VCaP (cell line): Measurements from ENCODE around the gene MUSTN1.

Source experiments
- H3K27ac ChIP-seq: fragments of 450-650 bp; 2 replicates; pipeline ENCODE4 v1.5.1; 2017
- TF ChIP-seq, protein P1 (sequence below): fragments of 450-650 bp; conservative IDR thresholded peaks from 2 replicates; pipeline ENCODE4 v1.5.1; 2017; ENCODE audit warnings: mild to moderate bottlenecking, moderate library complexity

The MUSTN1 gene

DNA sequence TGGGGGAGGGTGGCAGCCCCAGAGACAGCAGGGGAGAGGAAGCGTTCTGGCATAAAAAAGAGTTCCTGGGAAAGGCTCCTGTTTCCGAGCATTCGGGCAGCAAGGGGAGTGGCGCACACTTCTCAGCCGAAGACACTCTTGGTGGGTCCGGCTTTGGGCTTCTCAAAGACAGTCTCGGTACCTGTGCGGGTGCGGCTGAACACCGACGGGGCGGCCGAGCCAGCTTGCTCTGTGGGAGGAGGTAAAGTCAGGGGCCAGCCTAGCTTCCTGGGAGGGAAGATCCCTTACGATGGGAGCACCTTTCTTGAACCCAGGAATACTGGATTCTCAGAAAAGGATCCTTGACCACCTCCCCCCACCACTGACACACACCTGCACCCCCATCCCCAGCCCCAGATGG is 1.6 kb downstream of the MUSTN1 start:
- no peak overlapping the region for H3K27ac ChIP-seq
- TF ChIP-seq, protein P1, sequence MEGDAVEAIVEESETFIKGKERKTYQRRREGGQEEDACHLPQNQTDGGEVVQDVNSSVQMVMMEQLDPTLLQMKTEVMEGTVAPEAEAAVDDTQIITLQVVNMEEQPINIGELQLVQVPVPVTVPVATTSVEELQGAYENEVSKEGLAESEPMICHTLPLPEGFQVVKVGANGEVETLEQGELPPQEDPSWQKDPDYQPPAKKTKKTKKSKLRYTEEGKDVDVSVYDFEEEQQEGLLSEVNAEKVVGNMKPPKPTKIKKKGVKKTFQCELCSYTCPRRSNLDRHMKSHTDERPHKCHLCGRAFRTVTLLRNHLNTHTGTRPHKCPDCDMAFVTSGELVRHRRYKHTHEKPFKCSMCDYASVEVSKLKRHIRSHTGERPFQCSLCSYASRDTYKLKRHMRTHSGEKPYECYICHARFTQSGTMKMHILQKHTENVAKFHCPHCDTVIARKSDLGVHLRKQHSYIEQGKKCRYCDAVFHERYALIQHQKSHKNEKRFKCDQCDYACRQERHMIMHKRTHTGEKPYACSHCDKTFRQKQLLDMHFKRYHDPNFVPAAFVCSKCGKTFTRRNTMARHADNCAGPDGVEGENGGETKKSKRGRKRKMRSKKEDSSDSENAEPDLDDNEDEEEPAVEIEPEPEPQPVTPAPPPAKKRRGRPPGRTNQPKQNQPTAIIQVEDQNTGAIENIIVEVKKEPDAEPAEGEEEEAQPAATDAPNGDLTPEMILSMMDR: no peak

DNA sequence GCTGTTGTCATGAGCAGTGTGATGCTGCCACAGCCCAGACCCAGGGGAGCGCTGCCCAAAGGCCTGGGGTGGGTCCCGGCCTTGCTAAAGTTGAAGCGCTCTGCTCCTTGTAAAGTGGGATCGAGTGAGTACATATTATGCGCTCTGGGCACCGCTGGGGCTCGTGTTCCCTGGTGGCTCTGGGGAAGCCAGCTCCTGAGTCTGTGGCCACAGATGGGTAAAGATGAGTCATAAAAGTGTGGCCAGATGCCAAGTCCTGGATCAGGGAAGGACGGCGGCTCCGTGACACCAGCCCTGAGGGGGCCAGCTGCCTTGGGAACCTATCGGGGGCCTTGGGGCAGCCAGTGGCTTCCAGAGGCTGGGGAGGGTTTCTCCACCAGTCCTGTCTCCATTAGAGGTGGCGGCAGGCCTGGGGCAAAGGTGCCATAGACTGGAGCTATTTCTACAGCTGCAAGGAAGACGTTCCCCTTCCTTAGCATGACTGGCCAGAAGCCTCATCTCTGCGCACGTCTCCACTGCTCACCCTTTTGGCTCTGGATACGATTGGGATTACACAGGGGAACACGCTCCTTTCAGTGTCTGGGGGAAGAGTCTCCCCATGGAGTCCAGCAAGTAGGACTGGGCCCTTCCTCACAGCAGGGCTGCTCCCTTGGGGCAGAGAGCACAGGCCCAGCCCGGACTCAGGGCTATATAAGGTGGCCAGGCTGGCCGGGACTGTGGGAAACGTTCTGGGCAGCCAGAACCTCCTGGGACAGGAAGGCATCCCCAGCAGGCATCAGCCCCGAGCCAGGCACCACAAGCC is 3.1 kb downstream of the MUSTN1 start:
- H3K27ac ChIP-seq: no peak overlapping the region
- TF ChIP-seq, protein P1: no peak

DNA sequence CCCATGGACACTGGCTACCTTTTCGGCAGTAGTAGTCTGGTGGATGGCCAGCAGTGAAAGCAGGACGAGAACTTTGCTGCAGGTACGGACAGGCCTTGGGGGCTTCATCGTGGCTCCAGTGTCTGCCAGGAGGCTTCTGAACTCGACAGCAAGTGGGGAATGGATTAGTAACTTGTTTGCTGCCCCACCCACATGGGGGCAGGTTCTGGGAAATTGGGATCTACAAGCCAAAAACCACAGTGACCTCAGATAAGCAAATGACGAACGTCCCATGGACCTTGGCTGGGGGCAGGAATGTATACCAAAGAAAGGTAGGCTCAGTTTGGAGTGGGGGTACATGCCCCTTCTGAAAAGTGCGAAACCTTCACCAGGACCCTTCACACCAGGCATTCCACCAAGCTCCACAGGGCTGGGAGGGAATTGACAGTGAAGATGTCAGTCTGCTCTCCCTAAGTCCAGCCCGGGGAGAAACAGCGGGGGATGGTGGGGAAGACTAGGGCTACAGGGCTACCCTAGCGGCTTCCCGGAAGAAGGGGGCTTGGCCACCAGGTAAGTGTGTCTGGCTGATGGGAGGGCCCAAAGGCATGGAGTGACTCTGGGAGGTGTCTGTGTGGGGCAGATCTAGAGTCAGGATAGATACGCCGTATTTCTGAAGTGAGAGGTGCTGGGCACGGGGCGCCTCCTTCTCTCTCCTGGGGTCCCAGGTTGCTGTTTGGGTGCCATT is 4.1 kb downstream of the MUSTN1 start, which contains the start of gene ITIH4:
Gene ITIH4, minus strand, starts transcription at position 138 of the 724 bp plus-strand sequence. Its CDS starts 30 bp downstream, at position 108.
- TF ChIP-seq, protein P1: no peak
- no peak within 1 kb of the TSS for H3K27ac ChIP-seq

DNA sequence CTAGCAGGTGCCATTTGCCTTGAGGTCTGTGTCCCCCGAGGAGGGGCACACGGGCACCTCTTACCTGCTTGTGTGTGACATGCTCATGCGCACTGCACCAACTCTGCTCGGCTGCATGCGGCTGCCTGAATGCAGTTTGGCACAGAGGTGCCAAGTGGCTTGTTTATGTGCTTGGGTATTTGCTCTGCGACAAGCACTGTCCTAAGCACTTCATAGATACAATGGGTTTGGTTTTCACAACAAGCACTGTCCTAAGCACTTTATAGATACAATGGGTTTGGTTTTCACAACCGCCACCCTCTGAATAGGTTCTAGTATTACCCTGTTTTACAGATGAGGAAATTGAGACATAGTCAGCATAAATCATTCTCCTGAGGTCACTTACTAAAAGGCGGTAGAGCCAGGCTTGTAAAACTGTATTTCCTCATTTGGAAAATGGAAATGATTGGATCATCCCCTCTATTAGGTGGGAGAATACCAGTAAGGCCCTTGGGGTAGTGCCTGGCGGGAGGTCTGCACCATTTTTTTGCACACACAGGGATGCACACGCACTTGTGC is 4.8 kb downstream of the MUSTN1 start:
- H3K27ac ChIP-seq: no peak overlapping the region
- TF ChIP-seq, protein P1: no peak

DNA sequence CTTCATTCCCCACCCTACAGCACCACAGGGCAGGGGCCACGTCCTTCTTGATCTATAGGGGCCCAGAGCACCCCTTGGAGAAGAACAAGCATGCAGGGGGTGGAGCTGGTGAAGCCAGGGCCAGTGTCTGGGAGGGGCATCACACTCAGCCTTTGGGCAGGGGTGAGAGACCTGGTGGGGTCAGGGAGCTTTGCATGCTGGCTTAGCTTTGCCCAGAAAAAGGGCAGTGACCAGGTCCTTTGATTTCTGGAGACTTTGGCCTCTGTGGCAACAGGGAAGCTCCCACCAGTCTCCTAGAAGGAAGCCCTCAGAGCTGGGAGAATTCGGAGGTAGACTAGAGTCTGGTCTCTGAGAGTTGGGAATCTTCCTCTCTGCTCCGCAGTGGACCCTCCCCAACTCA is 5.3 kb downstream of the MUSTN1 start:
- TF ChIP-seq, protein P1: no peak
- no peak overlapping the region for H3K27ac ChIP-seq

DNA sequence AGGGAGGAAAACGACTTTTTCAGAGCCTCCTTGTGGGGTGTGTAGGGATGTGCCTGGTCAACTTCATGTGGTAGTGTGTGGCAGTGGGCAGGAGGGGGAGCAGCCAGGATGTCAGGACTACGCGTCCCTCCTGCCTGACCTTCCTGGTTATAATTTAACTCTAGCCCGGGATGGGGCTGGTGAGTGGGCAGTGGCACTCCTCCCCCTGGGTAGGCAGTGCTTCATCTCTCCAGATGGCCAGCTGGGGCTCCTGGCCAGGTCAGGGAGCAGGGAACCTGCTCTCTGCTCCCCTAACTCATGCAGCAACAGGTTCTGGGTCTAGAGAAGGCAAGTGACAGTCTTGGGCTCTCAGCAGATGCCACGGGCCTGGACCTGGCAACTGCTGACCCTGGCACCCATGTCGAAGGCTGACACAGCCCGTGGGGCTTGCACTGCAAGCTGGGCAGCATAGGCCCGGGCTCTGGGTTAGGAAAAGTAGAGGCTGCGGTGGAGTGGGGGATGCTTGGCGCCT is 6.9 kb downstream of the MUSTN1 start:
- TF ChIP-seq, protein P1: no peak
- H3K27ac ChIP-seq: no peak overlapping the region

DNA sequence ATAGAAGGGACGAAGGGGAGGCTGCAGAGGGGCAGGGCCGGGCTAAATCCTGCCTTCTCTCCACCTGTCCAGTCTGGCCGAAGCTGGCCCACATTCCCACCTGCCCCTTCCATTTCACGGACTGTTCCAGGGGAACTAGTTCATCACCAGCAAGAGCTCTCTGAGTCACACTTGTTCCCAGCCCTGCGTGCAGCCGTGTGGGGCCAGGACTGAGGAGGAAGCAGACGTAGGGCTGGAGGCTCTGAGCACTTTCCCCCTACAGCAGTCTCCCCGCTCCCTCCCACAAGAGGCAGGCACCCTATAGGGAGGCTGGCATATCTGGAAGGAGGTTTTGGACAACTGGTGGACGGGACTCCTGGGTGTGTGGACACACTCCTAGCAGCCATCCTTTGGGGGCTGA is 7.4 kb downstream of the MUSTN1 start:
- H3K27ac ChIP-seq: no peak overlapping the region
- TF ChIP-seq, protein P1: no peak
